Adrenal gland (tissue), 5 donors: Measurements from ENCODE around the gene SLC22A17.

ENCODE experiments used
- CTCF ChIP-seq, 6 experiments: fragments of 450-650 bp in 4 of 6; fragments of 200-600 bp in 2 of 6; sonication (generic) in 1 of 6; IDR thresholded peaks; 1 replicate in 5 of 6; 2 replicates in 1 of 6; pipeline versions ENCODE4 v1.5.1 to v1.8.0; 2016 to 2021; ENCODE audit warnings: antibody characterized with exemption in 6 of 6, mild to moderate bottlenecking in 2 of 6, moderate library complexity in 1 of 6
- POLR2A ChIP-seq, 2 donors: fragments of 450-650 bp; IDR thresholded peaks; one replicate each; pipeline ENCODE4 v1.6.1; 2017; ENCODE audit warnings: antibody characterized with exemption in 2 of 2, mild to moderate bottlenecking in 2 of 2, moderate library complexity in 1 of 2
- donor health status: DM: no; HTN: no; CAD: no.

GRCh38 chr14:23361320-23361719, 8.6 kb upstream of the SLC22A17 start:
- TF ChIP-seq POLR2A (IDR thresholded peaks at IDR 0.05) (no peak), CTCF (IDR thresholded peaks at IDR 0.05) (no peak)
